ENCODE results near the gene CCT5. TPM values are rescaled to one million over a fixed set of nuclear protein-coding genes. Genes with fewer than 3 reads are reported as not detected.
"Not testable (repeated sequence)": the region's sequence is repeated elsewhere in the genome, so short reads cannot be mapped to it uniquely, and the experiment has no call there.

CCT5 gene
- total RNA-seq, 4 donors from 2014 or later: 61.9 to 113 (median 81.0) TPM

DNA sequence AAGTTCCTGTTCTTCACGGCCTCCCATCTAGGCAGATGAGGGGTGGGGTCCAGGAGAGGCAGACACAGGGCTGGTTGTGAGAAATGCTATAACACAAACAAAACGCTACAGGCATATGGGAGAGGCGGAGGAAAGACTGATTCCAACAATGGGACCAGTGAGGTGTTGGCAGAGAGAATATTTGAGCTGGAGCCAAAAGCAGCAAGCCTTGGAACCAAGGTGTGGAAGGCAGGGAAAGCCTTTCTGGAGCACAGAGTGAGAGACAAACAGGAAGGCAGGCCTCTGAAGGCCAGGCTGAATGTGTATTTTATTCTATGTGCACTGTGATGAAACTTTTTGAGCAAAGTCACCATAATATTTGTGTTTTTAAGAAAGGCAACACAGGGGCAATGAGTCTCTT lies 3.3 kb upstream of the CCT5 start:
- Histone ChIP-seq H3K4me1 (peaks cover 0 to 18% (median 9%) of the 10 kb centered on the region in 4 donors), H3K4me3 (no peak overlapping the region), H3K27me3 (no peaks in the 10 kb centered on the region), H3K36me3 (no peaks in the 10 kb centered on the region), H3K9me3 (no peaks in the 10 kb centered on the region), H3K27ac (no peak overlapping the region)
- no peak for TF ChIP-seq POLR2A (IDR thresholded peaks at IDR 0.05)
- no peak for TF ChIP-seq CTCF (IDR thresholded peaks at IDR 0.05)
- DNase-seq: no peak

- not testable (repeated sequence) for DNase-seq, H3K4me3 ChIP-seq, H3K9me3 ChIP-seq, H3K27me3 ChIP-seq, H3K27ac ChIP-seq, H3K36me3 ChIP-seq
- peaks cover 0 to 21% (median 9%) of the 10 kb centered on the region in 4 donors for H3K4me1 ChIP-seq
Measured at GRCh38 chr5:10247217-10247616, 2.9 kb upstream of the CCT5 start.

DNA sequence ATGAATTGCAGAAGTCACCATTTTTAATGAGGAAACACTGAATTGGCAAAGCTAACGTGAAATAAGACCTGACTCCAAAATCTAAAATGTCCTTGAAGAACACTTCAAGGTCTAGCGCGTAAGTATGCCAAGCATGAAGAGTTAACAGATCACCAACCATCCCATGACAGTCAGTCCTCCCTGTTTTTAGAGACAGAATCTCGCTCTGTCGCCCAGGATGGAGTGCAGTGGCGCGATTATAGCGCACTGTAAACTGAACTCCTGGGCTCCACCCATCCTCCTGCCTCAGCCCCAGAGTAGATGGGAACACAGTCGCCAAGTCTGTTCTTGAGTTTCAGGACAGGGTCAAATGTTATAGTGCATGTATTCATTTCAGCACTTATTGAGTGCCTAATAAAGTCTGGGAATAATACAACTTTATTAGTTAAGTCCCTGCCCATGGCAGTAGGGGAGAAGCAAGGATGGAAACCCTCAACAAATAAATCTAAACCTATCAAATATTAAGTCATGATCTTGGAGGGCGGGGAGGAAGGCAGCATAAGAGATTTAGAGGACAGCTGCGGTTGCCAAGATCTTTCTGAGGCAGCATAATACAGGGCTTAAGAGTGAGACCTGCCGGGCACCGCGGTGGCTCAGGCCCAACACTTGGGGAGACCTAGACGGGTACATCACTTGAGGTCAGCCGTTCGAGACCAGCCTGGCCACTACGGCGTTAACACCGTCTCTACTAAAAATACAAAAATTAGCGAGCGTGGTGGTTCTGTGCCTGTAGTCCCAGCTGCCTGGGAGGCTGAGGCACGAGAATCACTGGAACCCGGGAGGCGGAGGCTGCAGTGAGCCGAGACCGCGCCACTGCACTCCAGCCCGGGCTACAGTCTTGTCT lies 1.5 kb upstream of the CCT5 start:
- H3K27ac ChIP-seq: peak overlapping the region; percentile 88 to 97 (median 92)
- H3K9me3 ChIP-seq: no peaks in the 10 kb centered on the region
- H3K4me1 ChIP-seq: peaks cover 0 to 25% (median 9%) of the 10 kb centered on the region in 4 donors
- no peaks in the 10 kb centered on the region for H3K27me3 ChIP-seq
- peak overlapping the region; percentile 68 to 97 (median 89) for H3K4me3 ChIP-seq
- no peak for DNase-seq
- TF ChIP-seq POLR2A (IDR thresholded peaks at IDR 0.05) (no peak), CTCF (IDR thresholded peaks at IDR 0.05) (no peak)
- H3K36me3 ChIP-seq: peaks cover 0 to 11% (median 0%) of the 10 kb centered on the region in 3 donors

DNA sequence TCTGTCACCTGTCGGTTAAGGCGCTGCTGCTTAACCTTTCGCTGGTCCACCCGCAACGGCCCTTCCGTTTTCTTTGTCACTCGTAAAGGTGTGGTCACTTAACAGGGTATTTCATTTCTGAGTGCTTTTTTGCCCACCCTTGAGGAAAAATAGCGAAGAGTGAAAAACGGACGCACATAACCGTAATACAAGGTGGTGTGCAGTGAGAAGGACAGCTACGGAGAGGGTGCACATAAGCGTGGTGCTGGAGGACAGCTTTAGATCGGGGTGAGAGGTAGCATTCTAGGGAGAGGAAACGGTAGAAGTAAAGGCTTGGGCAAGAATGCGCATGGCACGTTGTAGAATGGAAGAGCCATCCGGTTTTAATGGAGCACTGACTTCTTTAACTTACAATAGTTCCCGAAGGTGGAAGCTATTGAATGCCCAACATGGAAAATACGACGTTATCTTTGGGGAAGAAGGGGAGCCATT lies 761 bp downstream of the CCT5 start:
- DNase-seq: no peak
- TF ChIP-seq POLR2A (IDR thresholded peaks at IDR 0.05): no peak
- no peak for TF ChIP-seq CTCF (IDR thresholded peaks at IDR 0.05)
- Histone ChIP-seq H3K27ac (peak overlapping the region; percentile 88 to 97 (median 92)), H3K4me1 (peaks cover 0 to 25% (median 9%) of the 10 kb centered on the region in 4 donors), H3K36me3 (peaks cover 0 to 30% (median 0%) of the 10 kb centered on the region in 3 donors), H3K4me3 (peak overlapping the region; percentile 68 to 97 (median 89)), H3K27me3 (no peaks in the 10 kb centered on the region), H3K9me3 (no peaks in the 10 kb centered on the region)

DNA sequence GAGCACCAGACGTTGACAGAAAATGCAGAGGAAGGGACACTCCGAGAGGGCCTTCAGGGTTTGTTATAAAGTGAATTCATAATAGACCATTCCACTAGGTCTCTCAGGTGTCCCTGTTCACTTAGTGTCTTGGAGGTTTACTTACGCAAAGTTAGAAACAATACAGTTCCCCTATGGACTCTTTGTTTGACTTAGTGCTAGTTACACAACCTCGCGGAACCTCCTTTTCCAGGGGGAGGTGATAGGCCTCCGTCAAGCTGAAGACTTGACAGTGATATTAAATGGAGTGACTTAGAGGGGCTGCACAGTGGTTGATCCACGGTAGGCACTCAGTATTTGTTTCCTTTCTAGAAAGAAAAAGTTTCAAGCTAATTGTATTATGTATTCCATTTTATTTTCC lies 1.3 kb downstream of the CCT5 start:
- Histone ChIP-seq H3K27ac (no peak overlapping the region), H3K4me1 (peaks cover 0 to 25% (median 9%) of the 10 kb centered on the region in 4 donors), H3K27me3 (no peaks in the 10 kb centered on the region), H3K9me3 (no peaks in the 10 kb centered on the region), H3K36me3 (peaks cover 0 to 35% (median 0%) of the 10 kb centered on the region in 3 donors), H3K4me3 (peak overlapping the region; percentile 68 to 97 (median 89))
- DNase-seq: no peak
- TF ChIP-seq CTCF (IDR thresholded peaks at IDR 0.05) (no peak), POLR2A (IDR thresholded peaks at IDR 0.05) (no peak)

GRCh38 chr5:10253390-10253789 lies 3.3 kb downstream of the CCT5 start:
- DNase-seq: no peak
- H3K27me3 ChIP-seq: no peaks in the 10 kb centered on the region
- H3K4me1 ChIP-seq: peaks cover 0 to 24% (median 9%) of the 10 kb centered on the region in 4 donors
- TF ChIP-seq POLR2A (IDR thresholded peaks at IDR 0.05): no peak
- no peak for TF ChIP-seq CTCF (IDR thresholded peaks at IDR 0.05)
- no peak overlapping the region for H3K4me3 ChIP-seq
- no peak overlapping the region for H3K27ac ChIP-seq
- H3K36me3 ChIP-seq: peaks cover 0 to 55% (median 0%) of the 10 kb centered on the region in 3 donors
- no peaks in the 10 kb centered on the region for H3K9me3 ChIP-seq
